SH-SY5Y (cell line): ENCODE data around the gene ABCA2.

Source experiments
- GATA2 ChIP-seq: IDR thresholded peaks from 2 replicates; pipeline ENCODE4 v1.6.1; 2011; ENCODE audit warnings: mild to moderate bottlenecking, low read depth, low read length
- GATA3 ChIP-seq: IDR thresholded peaks from 2 replicates; pipeline ENCODE4 v1.6.1; 2011; ENCODE audit warnings: low read depth, mild to moderate bottlenecking, low read length, moderate library complexity

Gene ABCA2

DNA sequence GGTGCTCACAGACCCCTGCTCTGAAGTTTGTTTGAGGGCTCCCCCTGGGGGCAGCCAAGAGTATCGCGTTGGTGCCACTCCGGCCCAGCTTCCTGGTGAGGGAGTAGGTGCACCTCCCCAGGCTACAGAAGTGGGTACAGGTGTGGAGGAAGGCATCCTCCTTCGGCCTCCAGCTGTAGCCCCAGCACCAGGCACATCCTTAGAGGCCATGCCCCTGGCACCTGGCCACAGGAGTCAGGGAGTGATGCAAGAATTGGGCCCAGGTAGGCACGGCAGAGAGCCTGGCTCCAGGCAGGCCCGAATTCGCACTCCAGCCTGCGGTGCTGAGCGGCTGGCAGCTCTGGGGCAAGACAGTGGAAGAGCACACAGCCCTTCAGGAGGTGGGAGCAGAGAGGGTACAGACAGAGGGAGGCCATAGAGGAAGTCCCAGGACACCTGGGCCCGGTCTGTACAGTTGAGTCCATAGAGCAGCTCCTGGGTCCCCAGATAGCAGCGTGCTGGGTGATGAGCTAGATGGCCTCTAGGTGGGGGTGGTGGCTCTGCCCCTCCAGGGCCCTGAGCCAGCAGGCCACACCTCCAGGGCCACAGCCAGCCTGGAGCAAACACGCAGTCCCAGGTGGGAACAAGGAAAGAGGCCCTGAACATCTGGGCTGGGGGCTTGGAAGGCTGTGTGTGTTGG lies 40.0 kb upstream of the ABCA2 start:
- TF ChIP-seq GATA3 = no peak
- TF ChIP-seq GATA2 = no peak

DNA sequence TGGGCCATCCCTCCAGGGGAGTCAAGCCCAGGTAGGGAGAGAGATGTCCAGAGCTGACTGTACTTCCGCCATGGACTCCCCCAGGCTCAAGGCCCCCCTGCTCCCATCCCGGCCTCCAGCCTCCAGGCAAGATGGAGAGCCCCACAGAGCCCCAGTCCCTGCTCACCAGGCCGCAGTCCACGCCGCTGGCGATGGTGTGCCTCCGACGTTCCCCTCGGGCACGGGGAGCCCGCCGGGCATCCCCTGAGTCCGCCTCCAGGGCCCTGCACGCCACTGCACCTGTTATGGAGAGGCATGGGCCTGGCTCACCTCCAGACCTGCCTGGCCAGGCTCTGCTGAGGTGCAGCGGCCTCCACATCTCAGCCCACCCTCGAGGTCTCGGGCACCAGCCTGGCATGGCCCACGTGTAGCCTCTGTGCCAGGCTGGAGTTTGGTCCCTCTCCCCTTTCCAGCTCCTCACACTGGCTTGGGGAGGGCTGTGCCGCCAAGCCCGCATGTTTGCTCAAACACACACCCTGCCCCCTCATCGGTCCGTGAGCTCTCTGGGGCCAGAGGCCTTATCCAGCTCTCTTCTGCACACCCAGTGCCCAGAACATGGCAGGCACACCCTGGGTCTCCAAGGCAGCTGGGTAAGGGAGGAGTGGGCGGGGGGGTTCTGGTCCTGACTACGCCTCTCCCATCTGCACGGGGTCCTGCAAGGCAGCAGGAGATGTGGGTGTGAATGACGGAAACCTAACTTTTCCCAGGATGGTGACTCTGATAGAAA lies 38.2 kb upstream of the ABCA2 start:
- TF ChIP-seq GATA2 (no peak), GATA3 (no peak)

DNA sequence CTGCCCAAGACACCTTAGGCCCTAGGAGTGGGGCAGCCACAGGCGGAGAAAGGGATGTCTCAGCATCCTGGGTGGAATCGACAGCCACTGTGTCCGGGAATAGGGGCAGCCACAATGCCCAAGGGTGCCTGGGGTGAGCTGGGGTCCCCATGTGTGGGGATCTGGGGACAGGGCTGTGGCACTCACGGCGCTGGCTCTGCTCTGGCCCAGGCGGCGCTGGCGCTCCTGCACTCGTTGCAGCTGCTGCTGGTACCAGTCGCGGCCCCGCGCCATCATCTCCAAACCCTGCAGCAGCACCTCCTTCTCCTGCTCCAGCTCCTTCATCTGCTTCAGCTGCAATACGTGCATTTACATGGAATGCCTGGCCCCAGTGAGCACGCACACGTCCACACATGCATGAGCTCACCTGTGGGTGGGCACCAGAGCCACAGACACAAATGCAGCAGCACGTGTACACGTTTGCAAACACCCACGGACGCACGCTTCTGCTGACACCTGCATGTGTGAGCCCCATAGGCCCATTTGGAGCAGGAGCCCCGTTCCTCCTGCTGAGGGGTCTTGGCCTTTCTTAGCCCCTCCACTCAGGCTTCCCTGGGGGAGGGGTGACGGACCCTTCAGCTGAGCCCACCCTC lies 37.4 kb upstream of the ABCA2 start:
- TF ChIP-seq GATA3 (no peak), GATA2 (no peak)

DNA sequence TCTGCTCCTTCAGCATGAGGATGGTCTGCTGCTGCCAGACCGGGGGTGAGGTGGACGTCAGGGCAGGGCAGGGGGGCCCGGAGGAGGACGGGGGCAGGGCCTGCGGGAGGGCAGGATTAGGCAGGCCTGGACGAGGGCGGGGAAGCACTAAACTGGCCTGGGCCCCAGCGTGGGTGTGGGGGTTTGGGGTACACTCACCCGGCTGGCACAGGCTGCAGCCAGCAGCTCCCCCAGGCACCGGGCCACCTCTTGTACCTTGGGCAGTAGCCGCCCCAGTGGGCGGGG lies 36.8 kb upstream of the ABCA2 start:
- TF ChIP-seq GATA2 = no peak
- no peak for TF ChIP-seq GATA3

DNA sequence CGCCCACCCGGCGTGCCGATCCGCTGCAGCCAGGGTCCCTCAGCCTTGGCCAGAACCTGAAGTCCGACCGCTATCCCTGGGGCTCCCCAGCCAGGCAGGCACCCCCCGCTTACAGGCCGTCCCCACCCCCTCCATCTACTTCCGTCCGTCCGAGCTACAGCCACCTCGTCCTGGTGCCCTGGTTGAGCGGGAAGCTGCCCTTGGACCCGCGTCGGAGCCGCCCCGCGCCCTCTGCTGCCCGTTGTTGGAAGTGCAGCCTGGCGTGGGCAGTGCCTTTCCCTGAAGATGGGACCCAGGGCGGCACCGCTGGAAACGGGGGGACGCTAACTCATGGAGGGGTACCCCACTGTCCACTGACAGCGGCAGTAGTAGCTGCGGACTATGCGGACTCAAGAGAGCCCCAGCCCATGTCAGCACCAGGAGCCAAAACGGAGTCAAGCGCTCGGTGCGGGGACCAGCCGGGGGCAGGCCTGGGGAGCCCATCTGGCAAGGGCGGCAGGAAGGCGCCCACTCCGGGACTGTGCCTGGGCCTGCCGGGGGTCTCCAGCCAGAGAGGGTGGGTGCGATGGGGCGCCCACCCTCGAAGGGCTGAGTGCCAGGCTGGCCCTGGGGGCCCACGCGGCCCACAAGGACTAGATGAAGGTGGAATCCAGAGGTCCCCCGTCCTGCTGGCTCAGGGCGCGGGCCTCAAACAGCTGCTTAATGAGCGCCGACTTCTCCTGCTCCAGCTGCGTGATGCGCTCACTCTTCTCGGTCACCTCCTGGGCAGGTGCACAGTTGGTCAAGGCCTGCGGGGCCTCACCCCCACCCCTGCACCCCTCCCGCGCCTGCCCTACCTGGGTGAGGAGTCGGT lies 36.2 kb upstream of the ABCA2 start:
- TF ChIP-seq GATA3 = no peak

DNA sequence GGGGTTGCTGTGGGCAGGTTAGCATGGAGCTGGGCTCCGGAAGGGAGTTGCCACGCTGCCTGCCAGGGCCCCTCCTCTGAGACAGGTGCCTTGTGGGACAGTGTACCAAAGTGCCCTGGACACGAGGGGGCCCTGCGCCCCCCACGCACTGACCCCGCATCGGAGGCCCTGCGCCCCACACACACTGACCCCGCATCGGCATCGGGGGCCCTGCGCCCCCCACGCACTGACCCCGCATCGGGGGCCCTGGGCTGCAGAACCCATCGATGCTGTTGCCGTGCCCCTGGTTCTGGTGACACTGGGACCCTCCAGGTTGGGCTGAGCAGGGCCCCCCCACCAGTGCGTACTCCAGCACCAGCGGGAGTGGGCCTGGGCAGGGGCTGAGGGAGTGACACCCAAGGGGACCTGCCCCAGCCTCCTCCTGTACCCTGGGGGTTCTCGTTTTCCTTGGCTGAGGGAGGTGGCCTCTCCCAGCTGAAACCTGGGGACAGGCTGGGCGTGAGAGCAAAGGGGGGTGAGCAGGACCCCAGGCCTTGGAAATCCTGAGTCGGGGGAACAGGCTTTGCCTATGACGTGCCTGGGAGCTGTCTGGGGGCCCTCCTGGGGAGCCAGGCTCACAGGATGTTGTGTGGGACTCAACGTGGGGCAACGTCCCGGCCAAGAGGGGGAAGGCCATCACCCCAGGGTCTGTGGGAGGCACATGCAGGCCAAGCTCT lies 35.4 kb upstream of the ABCA2 start:
- no peak for TF ChIP-seq GATA2
- no peak for TF ChIP-seq GATA3

DNA sequence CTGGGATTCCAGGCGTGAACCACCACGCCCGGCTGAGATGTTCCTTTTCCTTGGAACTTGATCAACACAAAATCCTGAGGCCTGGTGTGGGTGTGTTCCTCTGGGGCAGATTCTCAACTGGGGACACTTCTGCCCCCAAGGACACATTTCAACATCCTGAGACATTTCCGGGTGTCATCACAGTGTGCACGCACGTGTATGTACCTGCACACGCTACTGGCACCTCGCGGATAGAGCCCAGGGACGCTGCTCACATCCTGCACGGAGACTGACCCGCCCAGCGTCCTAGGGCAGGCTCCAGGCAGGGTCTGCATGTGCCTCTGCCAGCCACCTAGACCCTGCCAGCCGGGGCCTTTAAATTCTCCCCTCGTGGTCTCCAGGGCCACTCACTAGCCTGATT lies 34.3 kb upstream of the ABCA2 start:
- TF ChIP-seq GATA3 (no peak), GATA2 (no peak)

DNA sequence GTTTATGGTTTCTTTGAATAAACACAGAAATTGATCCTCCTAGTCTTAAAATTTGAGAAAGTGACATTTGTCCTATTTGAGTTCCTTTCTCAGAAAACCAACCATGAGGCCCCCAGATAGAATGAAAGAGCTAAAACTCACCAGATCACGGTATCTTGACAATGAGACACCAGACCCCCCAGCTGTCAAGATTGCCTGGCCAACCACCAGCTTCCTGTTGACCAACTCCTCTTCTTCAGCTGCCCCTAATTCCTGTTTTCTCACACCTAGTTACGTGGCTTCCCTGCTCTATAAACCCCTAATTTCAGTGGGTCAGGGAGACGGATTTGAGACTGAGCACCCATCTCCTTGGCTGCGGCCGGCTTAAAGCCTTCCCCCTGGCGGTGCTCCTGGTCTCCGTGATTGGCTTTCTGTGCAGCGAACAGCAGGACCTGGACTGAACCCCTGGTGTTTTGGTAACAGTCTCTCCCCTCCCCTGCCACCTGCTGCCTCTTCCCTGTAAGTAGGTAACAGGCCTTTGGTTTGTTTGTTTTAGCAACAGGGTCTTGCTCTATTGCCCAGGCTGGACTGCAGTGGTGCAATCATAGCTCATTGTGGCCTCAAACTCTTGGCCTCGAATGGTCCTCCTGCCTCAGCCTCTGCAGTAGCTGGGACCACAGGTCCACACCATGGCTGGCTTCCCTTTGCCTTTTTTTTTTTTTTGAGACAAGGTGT lies 30.6 kb upstream of the ABCA2 start:
- TF ChIP-seq GATA2 (no peak), GATA3 (no peak)

DNA sequence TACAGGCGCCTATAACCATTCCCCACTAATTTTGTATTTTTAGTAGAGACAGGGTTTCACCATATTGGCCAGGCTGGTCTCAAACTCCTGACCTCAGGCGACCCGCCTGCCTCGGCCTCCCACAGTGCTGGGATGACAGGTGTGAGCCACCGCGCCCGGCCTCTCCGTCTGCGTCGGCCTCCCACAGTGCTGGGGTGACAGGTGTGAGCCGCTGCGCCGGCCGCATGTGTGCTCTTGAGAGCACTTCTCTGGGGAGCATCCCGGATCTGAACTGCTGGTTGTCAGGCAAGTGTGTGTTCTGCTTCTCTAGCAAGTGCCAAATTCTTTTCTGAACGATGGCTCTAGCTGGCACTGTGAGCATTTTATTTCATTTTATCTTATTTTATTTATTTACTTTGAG lies 29.5 kb upstream of the ABCA2 start:
- no peak for TF ChIP-seq GATA2
- no peak for TF ChIP-seq GATA3

DNA sequence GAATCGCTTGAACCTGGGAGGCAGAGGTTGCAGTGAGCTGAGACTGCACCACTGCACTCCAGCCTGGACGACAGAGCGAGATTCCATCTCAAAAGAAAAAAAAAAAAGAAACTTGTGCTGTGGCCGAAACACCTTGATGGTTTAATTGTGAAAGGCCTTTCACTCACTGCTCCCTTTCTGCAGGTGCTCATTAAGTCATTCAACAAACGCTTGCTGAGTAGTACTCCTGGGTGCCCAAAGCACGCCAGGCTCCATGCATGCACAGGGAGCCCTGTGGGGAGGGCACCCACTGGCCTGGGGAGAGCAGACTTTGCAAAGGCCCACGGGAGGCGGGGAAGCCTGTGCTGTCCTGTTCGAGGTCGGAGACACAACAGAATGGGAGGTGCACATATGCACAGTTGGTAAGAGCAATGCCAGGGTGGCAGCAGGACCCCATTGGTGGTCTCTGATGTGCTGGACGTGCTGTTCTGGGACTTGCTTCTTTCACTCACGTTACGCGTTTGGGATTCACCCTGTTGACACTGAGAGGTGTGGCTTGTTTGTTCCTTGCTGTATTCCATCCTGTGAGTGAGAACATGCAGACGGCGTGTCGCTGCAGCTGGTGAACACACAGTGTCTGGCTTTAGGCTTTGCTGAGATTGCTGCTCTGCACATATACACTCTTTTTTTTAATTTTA lies 28.8 kb upstream of the ABCA2 start:
- TF ChIP-seq GATA2 (no peak), GATA3 (no peak)

DNA sequence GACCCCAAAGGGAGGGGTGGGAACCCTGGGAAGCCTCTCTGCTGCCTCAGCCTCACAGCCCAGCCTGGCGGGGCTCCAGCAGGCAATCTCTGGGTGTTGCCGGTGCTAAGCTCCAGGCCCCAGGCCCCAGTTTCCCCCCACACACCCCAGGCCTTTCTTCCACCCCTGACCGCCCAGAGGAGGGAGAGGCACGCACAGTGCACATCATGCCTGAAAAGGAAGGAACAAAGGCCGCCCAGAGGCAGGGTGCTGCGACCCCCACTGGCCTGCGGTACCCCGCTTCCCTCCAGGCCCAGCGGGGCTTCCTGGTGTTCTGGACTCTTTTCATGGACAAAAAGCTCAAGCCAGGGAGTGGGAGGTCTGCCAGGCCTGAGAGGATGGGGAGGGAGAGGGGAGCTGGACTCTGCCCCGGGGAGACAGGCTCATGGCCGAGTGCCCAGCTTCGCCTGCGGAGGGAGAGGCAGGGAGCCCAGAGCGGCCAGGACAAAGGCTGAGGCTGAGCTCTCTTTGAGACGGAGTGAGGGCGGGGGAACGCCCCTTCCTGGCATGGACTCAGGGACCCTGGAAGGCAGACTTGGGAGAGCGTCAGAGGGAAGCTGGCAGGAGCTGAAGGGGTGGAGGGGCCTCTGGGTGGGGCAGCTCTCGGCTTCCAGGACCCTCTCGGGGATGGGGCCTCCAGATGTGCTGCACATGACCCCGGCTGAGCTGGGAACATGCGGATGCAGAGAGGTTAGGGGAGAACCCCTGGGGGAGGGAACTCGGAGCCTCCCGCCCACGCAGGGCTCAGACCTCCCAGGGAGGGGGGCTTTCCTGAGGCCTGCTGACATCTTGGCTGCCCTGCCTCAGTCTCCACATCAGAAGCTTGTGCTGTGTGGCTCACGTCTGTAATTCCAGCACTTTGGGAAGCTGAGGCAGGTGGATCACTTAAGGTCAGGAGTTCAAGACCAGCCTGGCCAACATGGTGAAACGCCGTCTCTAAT lies 27.6 kb upstream of the ABCA2 start:
- TF ChIP-seq GATA3 (no peak), GATA2 (no peak)

DNA sequence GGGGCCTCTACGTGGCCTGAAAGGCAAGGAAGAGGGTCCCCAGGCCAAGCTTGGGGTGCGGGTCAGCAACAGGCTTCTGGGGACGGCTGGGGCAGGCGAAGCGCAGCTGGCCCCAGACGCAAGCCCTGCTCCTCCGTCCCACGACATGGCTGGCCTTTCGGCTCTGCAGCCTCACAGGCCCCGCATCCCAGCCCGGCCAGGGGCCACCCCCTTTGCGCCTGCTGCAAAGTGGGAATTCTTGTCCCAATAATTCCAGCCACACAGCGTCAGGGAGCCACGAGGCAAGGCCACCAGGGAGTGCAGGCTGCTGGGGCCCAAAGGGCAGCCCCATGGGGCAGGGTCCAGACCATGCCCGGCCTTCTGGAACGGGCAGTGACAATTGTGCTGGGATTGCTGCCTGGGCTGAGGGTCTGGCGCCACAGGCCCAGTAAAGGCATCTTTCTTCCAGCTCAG lies 26.9 kb upstream of the ABCA2 start:
- no peak for TF ChIP-seq GATA2
- TF ChIP-seq GATA3 = no peak
